PC-9 (cell line): ENCODE results near the gene TNK1. TPM values are rescaled to one million over a fixed set of nuclear protein-coding genes. Genes with fewer than 3 reads are reported as not detected.

Source experiments
- BruUV-seq: library from RNA; stranded (reverse); fragments of 400-500 nt; replicated peaks from 2 replicates; lab custom pipeline; 2021; lab: Mats Ljungman, UMichigan
- CTCF ChIA-PET: fragments of 300-600 bp; sonication (Branson Sonifier 250); formaldehyde crosslinking; loops from one replicate; lab custom pipeline; 2022; ENCODE audit warnings: antibody characterized with exemption; lab: Charles Lee
- POLR2A ChIA-PET: fragments of 300-600 bp; sonication (Branson Sonifier 250); formaldehyde crosslinking; loops from one replicate; lab custom pipeline; 2022; ENCODE audit warnings: antibody characterized with exemption; ENCODE audit not compliant: unreplicated experiment; lab: Charles Lee
- DNase-seq, 2 experiments: peaks; one replicate each; pipeline versions ENCODE4 v3.0.0 to v3.0.0-alpha.2; 2015 to 2022; ENCODE audit warnings: mixed read lengths in 1 of 2
- H2AFZ ChIP-seq: fragments of 200-600 bp; sonication (generic); 2 replicates; pipeline ENCODE4 v1.8.1; 2017; ENCODE audit warnings: antibody characterized with exemption
- H3F3A ChIP-seq: fragments of 200-600 bp; sonication (generic); 2 replicates; pipeline ENCODE4 v1.8.1; 2017; ENCODE audit warnings: antibody characterized with exemption, mild to moderate bottlenecking, low read depth; ENCODE audit not compliant: insufficient read depth
- H3K27ac ChIP-seq: fragments of 200-600 bp; sonication (generic); 2 replicates; pipeline ENCODE4 v1.6.1; 2016; ENCODE audit warnings: mixed run types
- H3K27me3 ChIP-seq: fragments of 200-600 bp; sonication (generic); 2 replicates; pipeline ENCODE4 v1.6.1; 2016; ENCODE audit warnings: low read depth, mixed run types; ENCODE audit not compliant: insufficient read depth
- H3K36me3 ChIP-seq: fragments of 200-600 bp; sonication (generic); 2 replicates; pipeline ENCODE4 v1.6.1; 2016; ENCODE audit warnings: low read depth, mixed run types
- H3K4me1 ChIP-seq: fragments of 200-600 bp; sonication (generic); replicated peaks from 2 replicates; pipeline ENCODE4 v1.6.1; 2016; ENCODE audit warnings: mixed run types; ENCODE audit not compliant: insufficient read depth
- H3K4me2 ChIP-seq: fragments of 200-600 bp; sonication (generic); 2 replicates; pipeline ENCODE4 v1.6.1; 2017; ENCODE audit warnings: mixed run types
- H3K4me3 ChIP-seq: fragments of 200-600 bp; sonication (generic); 2 replicates; pipeline ENCODE4 v1.6.1; 2016; ENCODE audit warnings: mixed run types
- H3K79me2 ChIP-seq: fragments of 200-600 bp; sonication (generic); 2 replicates; pipeline ENCODE4 v1.6.1; 2017; ENCODE audit warnings: low read depth, mixed run types
- H3K9me2 ChIP-seq: fragments of 200-600 bp; sonication (generic); 2 replicates; pipeline ENCODE4 v1.8.1; 2017; ENCODE audit warnings: mild to moderate bottlenecking; ENCODE audit not compliant: insufficient read depth
- H3K9me3 ChIP-seq: fragments of 200-600 bp; sonication (generic); 2 replicates; pipeline ENCODE4 v1.8.1; 2016; ENCODE audit warnings: low read depth; ENCODE audit not compliant: insufficient read depth
- H4K20me1 ChIP-seq: fragments of 200-600 bp; sonication (generic); 2 replicates; pipeline ENCODE4 v1.8.1; 2017; ENCODE audit not compliant: insufficient read depth
- CTCF ChIP-seq: fragments of 200-600 bp; sonication (generic); conservative IDR thresholded peaks from 2 replicates; pipeline ENCODE4 v1.6.1; 2017; ENCODE audit warnings: mixed run types, antibody characterized with exemption, mild to moderate bottlenecking, moderate library complexity
- EZH2 ChIP-seq: fragments of 200-600 bp; sonication (generic); IDR thresholded peaks from 2 replicates; pipeline ENCODE4 v1.8.0; 2017; ENCODE audit warnings: antibody characterized with exemption, low read depth
- intact Hi-C: fragments of 100-400 bp; cut with micrococcal nuclease; formaldehyde crosslinking; loops from one replicate; pipeline ENCODE4 v1.10.0; 2022; ENCODE audit not compliant: unreplicated experiment
- total RNA-seq: library from RNA; stranded (reverse); gene quantifications from 2 replicates; pipeline ENCODE4 v1.2.3, GENCODE V29; 2021

Gene TNK1
- total RNA-seq, 1 experiment from 2014 or later = 18.8 TPM

DNA sequence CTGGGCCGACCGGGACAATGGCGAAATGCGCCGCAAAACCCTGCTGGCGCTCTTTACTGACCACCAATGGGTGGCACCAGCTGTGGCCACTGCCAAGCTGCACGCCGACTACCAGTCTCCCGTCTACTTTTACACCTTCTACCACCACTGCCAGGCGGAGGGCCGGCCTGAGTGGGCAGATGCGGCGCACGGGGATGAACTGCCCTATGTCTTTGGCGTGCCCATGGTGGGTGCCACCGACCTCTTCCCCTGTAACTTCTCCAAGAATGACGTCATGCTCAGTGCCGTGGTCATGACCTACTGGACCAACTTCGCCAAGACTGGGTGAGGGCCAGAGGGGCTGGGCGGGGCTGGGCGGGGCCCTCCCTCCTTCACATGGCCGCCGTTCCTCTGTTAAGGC is 34.9 kb downstream of the TNK1 start:
- Histone ChIP-seq H2AFZ (no peak overlapping the region), H3K9me2 (no peaks in the 10 kb centered on the region), H3K79me2 (no peaks in the 10 kb centered on the region), H3K4me1 (no peaks in the 10 kb centered on the region), H3K27me3 (no peaks in the 10 kb centered on the region), H3K36me3 (no peaks in the 10 kb centered on the region), H3K4me2 (no peak overlapping the region), H3K9me3 (no peaks in the 10 kb centered on the region), H3K27ac (no peak overlapping the region), H4K20me1 (no peaks in the 10 kb centered on the region), H3F3A (no peaks in the 10 kb centered on the region; the same call in 1 of the 2 replicates), H3K4me3 (no peak overlapping the region)
- intact Hi-C loops = no loop called here
- CTCF ChIA-PET = no interaction called here
- TF ChIP-seq CTCF (no peak), EZH2 (no peak)
- BruUV-seq = no TSS peak
- DNase-seq = no peak
- POLR2A ChIA-PET = no interaction called here

- Histone ChIP-seq H4K20me1 (no peaks in the 10 kb centered on the region), H3K4me3 (no peak overlapping the region), H3K79me2 (no peaks in the 10 kb centered on the region), H3F3A (no peaks in the 10 kb centered on the region; the same call in 1 of the 2 replicates), H3K27ac (no peak overlapping the region), H3K9me2 (no peaks in the 10 kb centered on the region), H3K4me2 (no peak overlapping the region), H3K9me3 (no peaks in the 10 kb centered on the region), H3K4me1 (no peaks in the 10 kb centered on the region), H3K27me3 (no peaks in the 10 kb centered on the region), H2AFZ (no peak overlapping the region), H3K36me3 (no peaks in the 10 kb centered on the region)
- no peak for DNase-seq
- no TSS peak for BruUV-seq
- intact Hi-C loops = no loop called here
- CTCF ChIA-PET = no interaction called here
- TF ChIP-seq EZH2 (no peak), CTCF (no peak)
- POLR2A ChIA-PET = no interaction called here
Observed at GRCh38 chr17:7416323-7416722, 35.4 kb downstream of the TNK1 start.

DNA sequence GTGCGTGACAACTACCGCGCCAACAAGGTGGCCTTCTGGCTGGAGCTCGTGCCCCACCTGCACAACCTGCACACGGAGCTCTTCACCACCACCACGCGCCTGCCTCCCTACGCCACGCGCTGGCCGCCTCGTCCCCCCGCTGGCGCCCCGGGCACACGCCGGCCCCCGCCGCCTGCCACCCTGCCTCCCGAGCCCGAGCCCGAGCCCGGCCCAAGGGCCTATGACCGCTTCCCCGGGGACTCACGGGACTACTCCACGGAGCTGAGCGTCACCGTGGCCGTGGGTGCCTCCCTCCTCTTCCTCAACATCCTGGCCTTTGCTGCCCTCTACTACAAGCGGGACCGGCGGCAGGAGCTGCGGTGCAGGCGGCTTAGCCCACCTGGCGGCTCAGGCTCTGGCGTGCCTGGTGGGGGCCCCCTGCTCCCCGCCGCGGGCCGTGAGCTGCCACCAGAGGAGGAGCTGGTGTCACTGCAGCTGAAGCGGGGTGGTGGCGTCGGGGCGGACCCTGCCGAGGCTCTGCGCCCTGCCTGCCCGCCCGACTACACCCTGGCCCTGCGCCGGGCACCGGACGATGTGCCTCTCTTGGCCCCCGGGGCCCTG is 36.3 kb downstream of the TNK1 start:
- POLR2A ChIA-PET = no interaction called here
- H3F3A ChIP-seq = no peaks in the 10 kb centered on the region; the same call in 1 of the 2 replicates
- TF ChIP-seq CTCF (no peak), EZH2 (no peak)
- no peaks in the 10 kb centered on the region for H3K9me2 ChIP-seq
- H3K36me3 ChIP-seq = no peaks in the 10 kb centered on the region
- no peaks in the 10 kb centered on the region for H3K27me3 ChIP-seq
- H4K20me1 ChIP-seq = no peaks in the 10 kb centered on the region
- no peaks in the 10 kb centered on the region for H3K9me3 ChIP-seq
- H3K4me1 ChIP-seq = no peaks in the 10 kb centered on the region
- no peak overlapping the region for H3K27ac ChIP-seq
- no peak overlapping the region for H2AFZ ChIP-seq
- no peaks in the 10 kb centered on the region for H3K79me2 ChIP-seq
- no peak overlapping the region for H3K4me2 ChIP-seq
- H3K4me3 ChIP-seq = no peak overlapping the region
- intact Hi-C loops = no loop called here
- DNase-seq = no peak
- CTCF ChIA-PET = no interaction called here
- no TSS peak for BruUV-seq
